Activated CD8-positive, alpha-beta memory T cell treated with anti-CD3 and anti-CD28 coated beads for 4 hours (primary cell): Measurements from ENCODE around the gene ARL5A.
A peak's percentile ranks its signal among the peaks of the same experiment; 100 is the strongest.

Source experiments
- DNase-seq, 2 donors: peaks; one replicate each; pipeline ENCODE4 v3.0.0-alpha.2; 2020; ENCODE audit warnings: low read depth in 2 of 2

The ARL5A gene

DNA sequence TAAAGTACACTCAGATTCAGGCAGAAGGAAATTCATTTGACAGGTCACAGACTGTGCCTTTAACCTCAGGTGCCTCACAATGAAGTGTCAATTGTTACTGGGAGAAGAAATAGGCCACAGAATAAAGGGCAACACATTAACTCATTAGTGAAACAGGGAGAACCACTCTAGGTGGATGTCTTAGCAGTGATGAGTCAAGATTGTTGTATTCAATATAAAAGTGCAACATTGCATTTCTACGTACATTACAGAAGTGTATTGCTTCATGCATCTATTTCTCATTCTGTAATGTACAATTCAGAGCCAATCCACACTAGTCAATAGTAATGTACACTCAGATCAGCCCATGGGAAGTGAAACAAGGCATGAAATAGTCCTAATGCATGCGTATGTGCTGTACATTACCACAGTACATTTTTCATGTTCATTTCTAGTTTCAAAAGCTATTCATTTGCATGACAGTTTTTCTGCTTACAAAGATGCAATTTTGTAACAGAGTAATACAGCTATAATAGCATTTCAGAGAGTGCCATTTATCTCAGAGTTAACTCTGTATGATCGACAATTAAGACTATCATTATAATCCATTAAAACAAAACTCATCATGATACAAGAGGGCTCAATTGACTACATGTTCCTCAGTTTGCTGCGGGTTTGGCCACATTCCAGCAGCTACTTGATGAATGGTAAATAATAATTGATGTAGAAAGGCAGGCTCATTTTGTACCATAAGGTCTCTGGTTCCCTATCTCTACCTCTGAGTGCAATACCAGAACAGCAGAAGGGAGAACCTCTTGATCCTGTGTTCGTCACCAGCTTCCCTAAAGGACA lies 12.2 kb upstream of the ARL5A start:
- DNase-seq, result no peak

DNA sequence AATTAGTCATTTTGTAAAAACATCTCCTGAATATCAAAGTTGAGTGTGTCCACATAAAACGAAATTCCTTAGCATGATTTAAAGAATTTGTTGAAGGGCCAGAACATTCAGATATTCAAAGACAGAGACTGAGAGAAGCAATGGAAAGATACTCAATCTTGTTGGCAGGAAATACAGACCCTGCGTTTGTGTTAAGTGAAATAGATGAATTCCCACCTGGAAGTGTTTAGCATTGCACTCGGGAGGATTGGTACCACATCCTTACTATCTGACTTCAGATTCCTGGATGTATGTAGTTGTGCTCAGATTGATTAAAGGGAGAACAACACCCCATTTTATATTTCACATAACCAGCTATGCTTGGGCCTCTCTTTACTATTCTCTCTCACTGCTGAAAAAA lies 9.7 kb upstream of the ARL5A start:
- DNase-seq, result no peak

DNA sequence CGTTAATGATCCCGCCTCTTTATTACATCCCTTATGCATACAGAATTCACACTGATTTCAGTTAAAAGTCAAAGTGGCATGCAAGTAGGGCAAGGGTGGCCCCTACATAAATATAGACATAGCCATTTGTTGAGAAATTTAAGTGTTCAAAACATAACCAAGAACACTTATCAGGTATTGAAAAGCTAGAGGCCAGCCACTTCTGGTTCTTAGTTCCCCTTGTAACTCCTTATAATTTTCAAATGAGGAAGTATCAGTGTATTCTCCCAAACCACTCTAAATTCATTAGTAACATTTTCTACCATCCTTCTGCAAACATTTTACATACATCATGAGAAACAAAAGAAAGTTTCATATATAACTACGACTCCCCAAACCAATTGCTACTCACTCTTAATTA lies 5.8 kb upstream of the ARL5A start:
- no peak for DNase-seq

DNA sequence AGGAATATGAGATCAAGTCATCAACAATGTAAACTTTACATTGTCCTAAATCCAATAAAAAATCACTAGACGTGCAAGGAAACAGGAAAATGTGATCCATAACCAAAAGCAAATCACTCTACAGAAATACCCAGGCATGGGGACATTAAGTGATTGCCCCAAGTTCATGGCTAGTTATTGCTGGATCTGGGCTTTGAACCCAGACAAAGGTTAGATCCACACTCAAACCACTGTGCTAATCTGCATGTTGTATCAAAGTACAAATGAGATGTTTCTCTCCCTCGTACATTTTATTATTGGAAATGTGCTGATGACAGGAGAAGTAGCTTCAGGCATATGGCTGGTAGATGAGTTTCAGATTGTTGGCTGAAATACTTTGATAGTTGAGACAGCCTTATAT lies 2.7 kb upstream of the ARL5A start:
- no peak for DNase-seq

DNA sequence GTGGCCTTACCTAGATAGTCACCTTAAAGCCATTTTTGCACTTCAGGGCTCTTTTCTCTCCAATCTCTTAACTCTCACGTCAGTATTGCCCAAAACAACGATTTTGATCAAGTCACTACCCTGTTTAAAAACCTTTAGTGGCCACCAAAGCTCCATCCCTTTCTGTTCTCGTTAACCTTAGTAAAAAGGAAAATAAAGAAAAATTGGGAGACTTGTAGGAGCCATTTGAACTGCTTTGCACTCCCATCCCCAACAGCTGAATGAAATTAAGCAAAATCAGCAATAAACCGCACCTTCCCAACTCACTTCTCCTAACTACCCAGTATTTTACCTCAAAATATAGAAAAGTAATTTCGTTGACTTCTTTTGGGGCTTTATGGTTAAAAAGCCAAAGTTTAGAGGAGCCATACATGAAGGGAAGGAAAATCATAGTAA lies 686 bp upstream of the ARL5A start:
- DNase-seq, result no peak

DNA sequence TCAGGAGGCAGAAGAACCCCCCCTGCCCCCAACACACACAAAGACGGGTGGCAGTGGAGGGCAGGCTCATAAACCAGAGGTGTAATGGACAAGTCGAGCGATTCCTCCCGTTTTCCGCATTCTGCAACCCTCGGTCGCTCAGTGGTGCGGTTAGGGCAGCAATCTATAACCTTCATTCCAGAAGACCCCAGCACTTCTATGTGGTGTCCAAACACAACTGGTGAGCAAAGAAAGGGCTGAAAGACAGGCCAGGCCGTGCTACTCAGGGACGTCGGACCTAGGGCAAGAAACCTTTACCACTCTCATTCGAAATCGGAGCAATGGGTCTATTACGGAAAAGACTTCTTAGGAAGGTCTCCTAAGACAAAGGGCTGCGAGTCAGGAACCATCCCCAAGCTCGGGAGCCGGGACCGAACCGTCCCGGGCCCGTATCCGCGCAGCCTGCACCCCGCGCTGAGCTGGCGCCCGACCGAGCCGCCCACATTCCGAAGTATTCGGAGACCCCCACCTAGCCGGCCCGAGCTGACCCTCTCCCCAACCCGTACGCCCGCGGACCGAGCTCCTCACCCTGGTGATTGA lies 568 bp downstream of the ARL5A start:
- DNase-seq, result peak in 1 of 2 donors; percentile 6

DNA sequence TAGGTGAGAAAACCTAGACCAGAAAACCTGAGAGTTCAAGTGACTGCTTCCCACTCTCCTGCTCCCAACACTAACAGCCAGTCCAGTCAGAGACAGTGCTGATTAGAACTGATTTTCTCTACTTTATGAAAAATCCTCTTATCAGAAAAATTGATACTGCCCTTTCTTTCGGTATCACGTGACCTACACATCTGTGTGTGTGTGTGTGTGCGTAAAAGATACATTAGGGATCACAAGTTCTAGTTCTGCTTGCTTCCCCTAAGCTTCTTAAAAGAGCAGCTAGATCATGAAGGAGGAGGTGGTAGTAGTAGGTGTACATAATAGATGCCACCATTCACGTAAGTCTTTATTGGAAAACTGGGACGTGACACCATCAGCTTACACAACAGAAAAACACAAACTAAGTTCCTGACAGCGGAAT lies 1.5 kb downstream of the ARL5A start:
- DNase-seq, result no peak

DNA sequence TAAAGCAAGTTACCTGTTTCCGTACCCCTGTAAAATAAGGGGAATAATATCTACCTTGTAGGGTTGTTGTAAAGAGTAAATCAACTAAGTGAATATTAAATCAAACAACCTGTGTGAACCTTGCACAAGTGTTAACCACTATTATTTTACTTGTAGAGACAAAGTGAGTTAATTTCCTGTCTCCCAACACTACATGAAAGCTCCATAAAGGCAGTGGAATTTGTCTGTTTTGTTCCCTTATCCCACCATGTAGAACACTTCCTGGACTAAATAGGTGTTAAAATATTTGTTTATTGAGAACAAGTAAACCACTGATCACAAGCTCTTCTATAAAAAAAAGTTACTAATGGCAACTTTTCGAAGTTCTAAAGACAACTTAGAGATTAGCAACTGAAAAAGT lies 3.3 kb downstream of the ARL5A start:
- DNase-seq, result no peak

DNA sequence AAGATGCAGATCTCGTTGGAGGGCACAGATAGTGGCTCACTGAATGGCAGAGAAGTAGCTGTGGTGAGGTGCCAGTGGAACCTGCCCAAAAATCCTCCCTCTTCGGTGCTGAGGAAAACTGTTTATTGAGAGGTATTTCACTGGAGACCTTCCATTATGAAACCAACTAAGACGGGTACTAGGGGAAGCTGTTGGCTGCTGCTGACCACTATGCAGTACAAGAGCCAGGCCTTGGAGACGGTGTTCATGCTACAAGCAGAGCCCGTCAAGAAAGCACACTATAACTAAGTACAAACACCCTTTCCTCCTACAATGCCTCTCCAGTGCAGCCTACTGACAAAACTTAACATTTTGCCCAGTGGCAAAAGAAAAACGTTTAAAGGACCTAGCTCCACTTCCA lies 4.6 kb downstream of the ARL5A start:
- DNase-seq, result no peak

DNA sequence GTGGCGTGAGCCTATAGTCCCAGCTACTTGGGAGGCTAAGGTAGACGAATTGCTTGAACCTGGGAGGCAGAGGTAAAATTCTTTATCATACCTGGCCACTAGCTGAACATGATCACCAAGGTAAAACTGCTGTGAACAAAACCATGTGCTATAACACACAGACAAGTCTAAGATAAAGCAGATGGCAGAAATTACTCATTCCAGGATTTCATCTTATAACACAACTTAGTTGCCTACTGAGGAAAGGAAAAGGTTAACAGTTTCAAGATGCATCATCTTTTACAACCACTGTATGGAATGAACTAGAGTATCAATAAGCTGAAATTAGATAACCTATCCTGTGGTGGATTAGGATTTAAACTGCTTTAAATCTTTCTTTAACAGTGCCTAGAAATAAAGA lies 8.3 kb downstream of the ARL5A start:
- no peak for DNase-seq

DNA sequence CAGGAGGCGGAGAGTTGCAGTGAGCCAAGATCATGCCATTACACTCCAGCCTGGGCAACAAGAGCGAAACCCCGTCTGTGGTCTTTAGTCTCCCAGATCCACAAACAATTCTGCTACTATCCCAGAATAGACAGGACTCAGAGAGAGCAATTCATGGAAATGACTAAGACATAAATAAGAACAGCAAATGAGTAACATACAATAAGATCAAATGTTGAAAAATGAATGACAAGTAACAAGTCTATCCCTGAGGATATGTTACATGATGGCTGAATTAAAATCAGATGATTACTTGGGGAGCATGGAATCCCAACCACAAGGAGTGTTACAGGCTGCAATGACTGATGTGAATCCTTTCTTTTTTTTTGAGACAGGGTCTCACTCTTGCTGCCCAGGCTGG lies 10.3 kb downstream of the ARL5A start:
- no peak for DNase-seq

DNA sequence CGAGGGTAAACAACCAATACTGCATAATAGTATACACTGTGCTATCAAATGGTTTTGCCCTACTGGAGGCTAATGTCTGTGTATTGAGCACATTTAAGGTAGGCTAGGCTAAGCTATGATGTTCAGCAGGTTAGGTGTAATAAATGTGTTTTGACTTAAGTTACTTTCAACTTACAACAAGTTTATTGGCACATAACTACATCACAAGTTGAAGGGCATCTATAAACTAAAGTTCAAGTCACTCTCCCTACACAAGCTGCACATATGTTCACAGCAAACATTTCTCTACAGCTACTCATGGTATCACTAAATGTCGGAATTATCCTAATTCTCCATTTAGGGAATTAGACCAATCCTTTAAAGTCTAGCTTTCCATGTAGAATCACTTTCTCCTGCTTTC lies 11.4 kb downstream of the ARL5A start:
- no peak for DNase-seq

DNA sequence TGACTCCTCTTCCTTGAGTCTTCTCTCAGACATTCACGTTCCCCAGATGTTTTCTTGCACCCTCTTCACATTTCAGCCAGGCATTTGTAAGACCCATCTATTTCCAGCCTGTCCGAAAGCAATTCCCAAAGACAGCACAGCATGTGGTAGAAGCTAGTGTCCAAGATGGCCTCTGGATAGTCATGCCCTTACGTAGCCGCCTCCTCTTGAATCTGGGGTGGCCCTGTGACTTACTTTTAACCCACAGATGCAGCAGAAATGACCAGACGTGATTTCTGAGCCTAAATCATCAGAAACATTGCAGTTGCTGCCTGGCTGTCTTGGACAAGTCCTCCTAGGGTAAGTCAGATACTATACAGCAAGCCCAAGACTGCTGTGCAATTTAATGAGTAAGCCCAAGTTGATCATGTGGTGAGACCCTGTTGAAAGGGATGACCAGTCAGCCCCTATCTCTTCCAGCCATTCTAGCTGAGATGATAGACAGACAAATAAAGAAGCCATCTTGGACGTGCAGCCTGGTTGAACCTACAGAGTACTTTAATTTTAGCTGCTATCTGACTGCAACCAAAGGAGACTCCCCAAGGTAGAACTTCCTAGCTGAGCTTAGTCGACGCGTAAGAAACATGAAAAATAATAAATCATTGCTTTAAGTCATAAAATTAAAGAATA lies 12.3 kb downstream of the ARL5A start:
- no peak for DNase-seq

DNA sequence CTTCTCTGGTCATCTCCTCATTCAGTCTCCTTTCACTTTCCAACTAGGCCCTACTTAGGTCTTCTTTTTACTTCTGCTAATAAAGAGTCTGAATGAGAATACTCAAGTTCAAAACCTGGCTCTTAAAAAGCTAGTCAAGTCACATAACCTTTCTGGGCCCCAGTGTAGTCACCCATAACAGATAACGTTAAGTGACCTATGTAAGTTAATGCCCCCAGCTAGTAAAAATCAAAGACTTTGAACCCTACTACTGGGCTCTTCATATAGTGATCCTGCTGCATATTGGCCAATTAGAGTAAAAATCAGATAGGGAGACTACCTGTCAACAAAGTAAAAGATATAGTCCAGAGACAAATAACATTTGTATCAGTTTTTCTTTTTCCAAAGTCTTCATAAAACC lies 17.7 kb downstream of the ARL5A start:
- no peak for DNase-seq

DNA sequence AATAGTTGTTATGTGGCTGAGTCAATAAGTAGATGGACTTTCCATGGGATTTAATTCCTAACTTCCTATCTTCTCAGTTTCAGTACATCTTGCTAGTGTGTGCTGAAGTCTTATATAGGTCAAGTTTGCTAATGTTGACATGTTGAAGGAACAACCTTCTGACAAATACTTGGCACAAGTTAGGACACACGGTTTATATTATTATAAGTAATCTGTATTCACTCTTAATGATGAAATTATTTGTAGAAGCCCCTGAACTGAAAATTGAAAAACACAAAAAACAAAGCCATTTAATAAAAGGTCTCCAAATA lies 19.2 kb downstream of the ARL5A start:
- DNase-seq, result no peak

DNA sequence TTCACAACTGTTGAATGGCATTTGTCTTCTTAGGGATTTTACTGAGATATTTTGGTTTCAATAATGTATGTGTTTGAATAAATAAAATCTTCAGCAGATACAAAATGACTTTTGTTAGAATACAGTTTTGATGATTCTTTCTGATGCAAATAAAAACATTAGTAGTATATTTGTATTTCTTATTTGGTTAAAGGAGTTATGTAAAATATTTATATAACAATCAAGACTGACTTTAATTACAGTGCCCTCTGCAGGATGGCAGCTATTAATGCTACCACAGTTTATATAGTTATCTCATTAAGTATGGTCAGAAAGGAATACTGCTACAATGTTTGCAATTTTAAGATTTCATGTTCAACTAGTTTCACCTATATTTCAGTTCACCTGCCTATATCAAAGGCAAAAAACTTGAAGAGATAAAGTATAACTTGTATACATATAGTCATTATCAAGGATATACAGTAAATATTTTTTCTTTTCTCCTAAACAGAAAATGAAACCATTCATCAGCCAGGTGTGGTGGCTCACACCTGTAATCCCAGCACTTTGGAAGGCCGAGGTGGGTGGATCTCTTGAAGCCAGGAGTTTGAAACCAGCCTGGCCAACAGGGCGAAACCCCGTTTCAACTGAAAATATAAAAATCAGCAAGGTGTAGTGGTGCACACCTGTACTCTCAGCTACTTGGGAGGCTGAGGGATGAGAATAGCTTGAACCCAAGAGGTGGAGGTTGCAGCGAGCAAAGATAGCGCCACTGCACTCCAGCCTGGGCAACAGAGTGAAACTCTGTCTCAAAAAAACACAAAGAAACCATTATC lies 19.8 kb downstream of the ARL5A start:
- DNase-seq, result no peak

DNA sequence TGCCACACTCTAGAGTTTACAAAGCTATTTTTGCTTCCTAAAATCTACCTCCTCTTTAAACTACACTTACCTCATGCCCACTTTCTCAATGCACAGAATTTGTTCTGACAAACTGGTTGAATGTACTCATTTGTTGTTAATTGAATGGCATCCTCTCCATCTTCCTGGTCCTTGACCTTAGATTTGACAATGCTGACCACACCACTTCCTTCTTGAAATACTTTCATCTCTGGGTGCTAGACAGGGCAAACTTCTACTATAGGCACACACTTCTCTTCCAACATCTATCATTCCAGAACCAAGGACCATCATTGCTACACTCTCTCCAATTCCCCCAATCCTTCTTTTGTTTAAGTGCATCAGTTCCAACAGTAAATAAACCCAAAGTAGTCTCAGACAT lies 22.3 kb downstream of the ARL5A start:
- no peak for DNase-seq

DNA sequence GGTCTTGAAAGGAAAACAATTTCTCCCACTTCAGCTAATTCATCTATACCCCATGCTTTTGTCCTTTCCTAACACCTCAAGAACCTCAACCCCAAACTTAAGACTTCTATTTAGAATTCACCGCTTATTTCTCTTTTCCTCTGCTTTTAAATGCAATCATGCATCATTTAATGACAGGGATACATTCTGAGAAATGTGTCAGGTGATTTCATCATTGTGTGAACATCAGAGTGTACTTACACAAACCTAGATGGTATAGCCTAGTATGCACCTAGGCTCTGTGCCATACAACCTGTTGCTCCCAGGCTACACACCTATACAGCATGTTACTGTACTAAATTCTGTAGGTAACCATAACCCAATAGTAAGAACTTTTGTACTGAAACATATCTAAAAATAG lies 22.9 kb downstream of the ARL5A start:
- DNase-seq, result no peak

DNA sequence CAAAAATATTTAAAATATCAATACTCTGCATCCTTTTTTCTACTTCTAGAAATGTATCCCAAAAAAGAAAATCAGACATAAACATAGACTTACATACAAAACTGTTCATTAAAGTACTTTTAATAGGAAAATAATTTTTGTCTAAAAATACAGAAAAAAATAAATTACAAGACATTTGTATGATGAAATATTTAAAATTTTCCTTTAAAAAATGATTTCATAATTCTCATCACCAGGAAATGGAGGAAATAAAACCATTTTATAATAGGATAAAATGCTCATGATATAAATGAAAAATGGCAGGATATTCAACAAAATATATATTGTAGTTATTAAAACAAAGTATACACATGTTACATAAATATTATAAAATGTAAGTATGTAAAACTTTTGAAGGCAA lies 24.4 kb downstream of the ARL5A start:
- no peak for DNase-seq

DNA sequence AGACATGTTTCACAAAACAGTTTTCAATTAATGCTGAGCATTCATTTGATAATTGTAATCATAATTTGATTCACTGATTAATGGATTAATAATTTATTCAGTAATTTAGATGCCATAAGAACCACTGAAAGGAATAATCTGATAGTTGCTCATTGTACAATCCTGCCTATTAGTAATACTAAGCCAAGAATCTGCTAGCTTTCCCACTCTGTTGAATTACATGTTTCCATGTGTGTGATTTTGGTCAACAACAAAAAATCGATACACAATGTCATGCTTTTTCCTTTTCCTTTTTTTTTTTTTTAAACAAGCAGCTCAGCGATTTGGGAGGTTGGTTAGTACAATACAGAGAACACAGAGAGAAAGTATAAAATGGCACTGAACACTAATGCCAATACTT lies 25.9 kb downstream of the ARL5A start:
- no peak for DNase-seq

DNA sequence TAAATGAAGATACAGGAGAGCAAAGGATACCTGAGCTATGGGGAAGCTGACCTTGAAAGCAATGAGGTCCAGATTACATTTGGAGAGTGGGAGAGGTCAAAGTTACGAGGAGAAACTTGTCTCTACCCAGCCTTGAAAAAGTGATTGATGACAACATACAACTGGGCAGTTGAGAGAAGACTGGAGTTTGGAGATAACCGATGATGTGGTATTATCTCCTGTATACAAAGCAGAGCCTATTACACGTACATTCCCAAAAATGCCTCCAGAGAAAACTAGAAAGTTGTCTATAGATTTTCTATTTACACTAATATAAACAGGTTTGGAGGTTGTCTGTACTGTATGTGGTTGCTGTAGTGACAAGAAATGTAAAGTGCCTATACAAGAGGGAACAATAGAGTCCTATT lies 28.3 kb downstream of the ARL5A start:
- DNase-seq, result no peak

DNA sequence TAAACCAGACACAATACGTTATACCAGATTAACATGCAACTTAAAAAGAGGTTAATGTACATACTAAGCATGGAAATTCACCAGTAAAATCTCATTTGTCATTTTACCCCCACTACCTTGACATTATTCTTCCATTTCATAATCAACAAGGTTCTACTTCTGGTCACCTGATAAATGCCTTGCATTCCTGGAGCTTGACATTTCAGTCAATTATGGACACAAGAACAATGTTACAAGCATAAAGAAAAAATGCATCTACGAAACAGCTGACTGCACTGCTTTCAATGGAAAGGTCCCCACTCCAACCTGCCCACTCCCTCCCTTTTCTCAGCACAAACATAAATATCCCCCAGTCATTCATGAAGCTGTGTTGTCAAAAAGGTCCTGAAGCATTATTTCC lies 31.4 kb downstream of the ARL5A start:
- DNase-seq, result no peak
